ENCODE results near the gene GLTP. TPM values are rescaled to one million over a fixed set of nuclear protein-coding genes. Genes with fewer than 3 reads are reported as not detected.

GLTP gene
- total RNA-seq, 1 experiment from 2014 or later = 15.5 TPM

DNA sequence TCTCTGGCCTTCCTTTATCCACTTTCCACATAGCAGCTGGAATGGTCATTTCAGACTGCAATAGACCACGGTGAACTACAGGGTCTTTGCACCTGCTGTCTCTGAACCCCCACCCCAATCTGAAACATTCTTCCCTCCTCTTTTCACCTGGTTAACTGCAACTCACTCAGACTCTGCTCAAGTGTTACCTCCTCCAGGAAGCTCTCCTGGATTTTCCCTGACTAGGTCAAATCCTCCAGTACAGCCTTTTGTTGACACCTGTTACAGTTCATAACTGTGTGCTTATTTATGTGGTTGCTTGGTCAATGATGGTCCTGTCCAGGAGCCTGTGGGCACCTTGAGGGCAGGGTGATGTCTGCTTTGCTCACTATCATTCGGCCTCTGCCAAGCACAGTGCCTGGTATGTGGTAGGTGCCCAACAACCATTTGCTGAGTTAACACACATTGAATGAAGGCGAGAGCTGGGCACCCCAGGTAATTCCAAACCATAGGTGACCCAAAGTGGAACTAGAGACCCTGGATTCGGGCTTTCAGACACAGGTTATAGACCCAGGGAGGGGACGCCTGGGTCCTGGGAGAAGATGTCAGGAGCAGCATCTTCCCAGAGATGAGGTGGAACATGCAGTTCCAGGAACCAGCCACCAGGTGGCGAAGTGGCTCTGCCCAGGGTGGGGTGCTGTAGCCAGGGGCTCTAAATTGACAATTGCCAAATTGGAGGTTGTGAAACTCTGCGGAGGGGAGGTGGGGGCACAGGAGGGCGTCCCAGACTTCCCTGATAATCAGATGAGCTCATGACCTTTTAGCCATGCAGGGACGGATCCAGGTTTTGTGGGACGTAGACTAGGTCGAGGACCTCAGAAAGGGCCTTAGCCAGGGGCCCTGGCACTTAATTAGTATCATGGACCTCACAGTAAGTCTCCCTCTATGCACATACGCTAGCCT is 75.2 kb downstream of the GLTP start:
- no peaks in the 10 kb centered on the region for H3K79me2 ChIP-seq (ENCODE audit: insufficient read depth, low read length)
- no peaks in the 10 kb centered on the region for H4K20me1 ChIP-seq (ENCODE audit: control insufficient read depth, insufficient read depth, insufficient read length)
- no peak overlapping the region for H3K9ac ChIP-seq (ENCODE audit: extremely low read depth, insufficient read length, low read length)
- no peaks in the 10 kb centered on the region for H3K9me3 Mint-ChIP-seq
- DNase-seq = peak; percentile 77
- H3K4me2 ChIP-seq (ENCODE audit: insufficient read depth, insufficient read length, low read length) = no peak overlapping the region
- no peak overlapping the region for H2BK15ac ChIP-seq (ENCODE audit: low read depth, low read length)
- no peaks in the 10 kb centered on the region for H3K27me3 Mint-ChIP-seq (ENCODE audit: low read depth)
- H4K5ac ChIP-seq (ENCODE audit: insufficient read length, low read depth, low read length) = no peak overlapping the region
- no peaks in the 10 kb centered on the region for H3K4me1 ChIP-seq (ENCODE audit: insufficient read depth, low read length)
- no peak overlapping the region for H3K4me3 Mint-ChIP-seq
- no peak overlapping the region for H2BK20ac ChIP-seq (ENCODE audit: low read depth, low read length, poor library complexity, severe bottlenecking)
- no peaks in the 10 kb centered on the region for H3K27me3 ChIP-seq (ENCODE audit: insufficient read depth, low read length)
- H3K9me3 ChIP-seq (ENCODE audit: control insufficient read depth, low read depth, low read length) = no peaks in the 10 kb centered on the region
- no peak overlapping the region for H4K8ac ChIP-seq (replicated peaks; ENCODE audit: insufficient read length, low read depth, low read length)
- H3K4me1 Mint-ChIP-seq = peaks cover 0 to 2% of the 10 kb centered on the region in 2 experiments; a peak in 2 of 4 replicates
- no peak overlapping the region for H3T11ph ChIP-seq (ENCODE audit: low read length)
- no peak overlapping the region for H3K56ac ChIP-seq (ENCODE audit: insufficient read length, low read depth, low read length)
- H3K27ac ChIP-seq (ENCODE audit: insufficient read length, low read depth, low read length) = no peak overlapping the region
- H3K23me2 ChIP-seq (ENCODE audit: insufficient read length, low read depth, low read length, poor library complexity, severe bottlenecking) = no peaks in the 10 kb centered on the region
- H2AK5ac ChIP-seq (ENCODE audit: insufficient read length, low read length) = no peak overlapping the region
- no peak overlapping the region for H2BK5ac ChIP-seq (ENCODE audit: insufficient read length, low read length)
- no peak overlapping the region for H4K91ac ChIP-seq (ENCODE audit: insufficient read length, low read depth, low read length)
- no peak overlapping the region for H2BK120ac ChIP-seq (ENCODE audit: low read depth, low read length, poor library complexity, severe bottlenecking)
- H3K18ac ChIP-seq (ENCODE audit: insufficient read length, low read depth, low read length) = no peak overlapping the region
- no peak overlapping the region for H3K23ac ChIP-seq (ENCODE audit: insufficient read length, low read depth, low read length)
- no peaks in the 10 kb centered on the region for H3K79me1 ChIP-seq (ENCODE audit: insufficient read depth, low read depth, low read length, poor library complexity, severe bottlenecking)
- no peak overlapping the region for H2AFZ ChIP-seq (ENCODE audit: low read length)
- H3K27ac Mint-ChIP-seq = no peak overlapping the region
- no peak overlapping the region for H3K14ac ChIP-seq (ENCODE audit: insufficient read depth, low read length)
- peaks cover 0 to 2% (median 0%) of the 10 kb centered on the region in 3 experiments; a peak in 1 of 7 replicates for H3K36me3 Mint-ChIP-seq (ENCODE audit: insufficient read depth in 1 of 3, low read depth in 3 of 3)
- no peak overlapping the region for H3K4ac ChIP-seq (ENCODE audit: low read depth, low read length)
- no CpG with 5 or more reads among the region's 12 CpGs for WGBS (ENCODE audit: extremely low coverage, insufficient read length, low lambda C conversion rate)
- TF ChIP-seq, protein P1, sequence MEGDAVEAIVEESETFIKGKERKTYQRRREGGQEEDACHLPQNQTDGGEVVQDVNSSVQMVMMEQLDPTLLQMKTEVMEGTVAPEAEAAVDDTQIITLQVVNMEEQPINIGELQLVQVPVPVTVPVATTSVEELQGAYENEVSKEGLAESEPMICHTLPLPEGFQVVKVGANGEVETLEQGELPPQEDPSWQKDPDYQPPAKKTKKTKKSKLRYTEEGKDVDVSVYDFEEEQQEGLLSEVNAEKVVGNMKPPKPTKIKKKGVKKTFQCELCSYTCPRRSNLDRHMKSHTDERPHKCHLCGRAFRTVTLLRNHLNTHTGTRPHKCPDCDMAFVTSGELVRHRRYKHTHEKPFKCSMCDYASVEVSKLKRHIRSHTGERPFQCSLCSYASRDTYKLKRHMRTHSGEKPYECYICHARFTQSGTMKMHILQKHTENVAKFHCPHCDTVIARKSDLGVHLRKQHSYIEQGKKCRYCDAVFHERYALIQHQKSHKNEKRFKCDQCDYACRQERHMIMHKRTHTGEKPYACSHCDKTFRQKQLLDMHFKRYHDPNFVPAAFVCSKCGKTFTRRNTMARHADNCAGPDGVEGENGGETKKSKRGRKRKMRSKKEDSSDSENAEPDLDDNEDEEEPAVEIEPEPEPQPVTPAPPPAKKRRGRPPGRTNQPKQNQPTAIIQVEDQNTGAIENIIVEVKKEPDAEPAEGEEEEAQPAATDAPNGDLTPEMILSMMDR (conservative IDR thresholded peaks at IDR 0.05) = peak; percentile 98
- H2BK12ac ChIP-seq (ENCODE audit: insufficient read length, low read depth, low read length) = no peak overlapping the region

All from H9 (cell line).